Psoas muscle (tissue), 8 donors: ENCODE data around the gene LRRC71. TPM values are rescaled to one million over a fixed set of nuclear protein-coding genes. Genes with fewer than 3 reads are reported as not detected.

ENCODE experiments used
- ATAC-seq, 4 donors: fragments of 200-7000 bp; cut with Tn5 transposase; one replicate each; pipeline ENCODE4 v1.9.1; 2020; ENCODE audit warnings: moderate library complexity in 3 of 4, mild to moderate bottlenecking in 2 of 4
- DNase-seq, 2 donors: peaks; one replicate each; pipeline ENCODE4 v3.0.0-alpha.2; 2020
- H3K27ac ChIP-seq: fragments of 200-600 bp; one replicate; pipeline ENCODE4 v1.8.0; 2022
- H3K27me3 ChIP-seq, 3 donors: fragments of 200-600 bp in 1 of 3; one replicate each; pipeline versions ENCODE4 v1.6.1 to v1.8.0; 2013 to 2022; ENCODE audit warnings: low read length in 2 of 3, mild to moderate bottlenecking in 2 of 3, moderate library complexity in 1 of 3; ENCODE audit not compliant: insufficient read depth in 3 of 3
- H3K36me3 ChIP-seq, 2 donors: fragments of 200-600 bp in 1 of 2; one replicate each; pipeline versions ENCODE4 v1.6.1 to v1.8.0; 2013 to 2022; ENCODE audit warnings: low read depth in 1 of 2, mild to moderate bottlenecking in 1 of 2, moderate library complexity in 1 of 2; ENCODE audit not compliant: insufficient read depth in 1 of 2
- H3K4me1 ChIP-seq: fragments of 200-600 bp; one replicate; pipeline ENCODE4 v1.8.0; 2022
- H3K4me3 ChIP-seq: fragments of 200-600 bp; one replicate; pipeline ENCODE4 v1.8.0; 2022; ENCODE audit warnings: mild to moderate bottlenecking
- H3K9me3 ChIP-seq: fragments of 200-600 bp; one replicate; pipeline ENCODE4 v1.8.0; 2022
- CTCF ChIP-seq: fragments of 200-600 bp; IDR thresholded peaks from one replicate; pipeline ENCODE4 v1.8.0; 2022; ENCODE audit warnings: antibody characterized with exemption
- WGBS, 3 donors: extraction: QIAGEN DNeasy Blood & Tissue Kit; methylation state at CpG; one replicate each; pipeline versions ENCODE4 v1.1.6 to v1.1.7; 2013; 5-methylcytosine and 5-hydroxymethylcytosine counted together
- intact Hi-C, 2 donors: fragments of 100-400 bp; cut with DNase I; formaldehyde crosslinking; loops; one replicate each; pipeline versions ENCODE4 v1.11.0 to v1.14.2; 2022
- polyA plus RNA-seq, 3 donors: library from polyadenylated mRNA; stranded (reverse); fragments of 200-250 nt; gene quantifications; one replicate each; pipeline ENCODE4 v1.2.3, GENCODE V29; 2013
- total RNA-seq, 4 donors: library from RNA; stranded (reverse); fragmentation: NEBNext Ultra II Directional in 2 of 4; extraction: Animal tissue kit (Norgen Biotek cat#: 25700) in 2 of 4; gene quantifications; one replicate each; pipeline versions ENCODE4 v1.2.1 to v1.2.4, GENCODE V29; 2021 to 2023
- donor health status: healthy with polysubstance abuse.
- donor health status: DM: no; HTN: no; CAD: no; lungs with moderate emphysema.
- donor health status: Bipolar disorder and iron deficiency.
- donor health status: healthy.
- donor health status: DM: yes; HTN: yes; CAD: no.
- donor health status: DM: no; HTN: no; CAD: no.
- donor health status: DM: no; HTN: no; CAD: no.
- donor health status: DM: yes; HTN: yes; CAD: no.

Gene LRRC71
- total and polyA plus RNA-seq, 7 donors = 0.03 TPM; not detected in 5

- peaks cover 15 to 80% of the 10 kb centered on the region in 2 donors for H3K36me3 ChIP-seq
- H3K27me3 ChIP-seq = no peaks in the 10 kb centered on the region
- TF ChIP-seq CTCF = no peak
- H3K9me3 ChIP-seq = no peaks in the 10 kb centered on the region
- ATAC-seq (no peak), DNase-seq (no peak)
- no peak overlapping the region for H3K27ac ChIP-seq
- intact Hi-C loops = loop anchor here in 1 of 2 donors (10.0 kb wide), 1 partner anchor 84 kb away; no protein-coding TSS in a partner anchor
- WGBS, 3 donors = 17 to 23% (median 21%) methylated on average over 4 of the region's 4 CpGs
- no peaks in the 10 kb centered on the region for H3K4me1 ChIP-seq
- H3K4me3 ChIP-seq = no peak overlapping the region
These were observed 60.1 kb downstream of the LRRC71 start for GRCh38 chr1:156980551-156980950.

Other genes starting within 250 kb of the LRRC71 start
- gene NES, start 243.2 kb upstream of the LRRC71 start, total RNA-seq = 100 to 1,000 TPM in 1 of 4 donors, 10 to 100 TPM in 3; 40.5 to 581 (median 80.2) TPM
- gene NES, start 243.2 kb upstream of the LRRC71 start, polyA plus RNA-seq = 10 to 100 TPM; 12.3 to 23.8 (median 17.2) TPM
- gene CRABP2, start 215.0 kb upstream of the LRRC71 start, total RNA-seq = 1 to 10 TPM in 2 of 4 donors, under 1 TPM in 1, not detected in 1; 0.71 to 1.7 (median 1.6) TPM
- under 1 TPM; 0.13 to 0.57 (median 0.53) TPM for gene CRABP2, start 215.0 kb upstream of the LRRC71 start, polyA plus RNA-seq
- 10 to 100 TPM; 18.5 to 32.1 (median 28.5) TPM for gene METTL25B, start 192.2 kb upstream of the LRRC71 start, total RNA-seq
- 10 to 100 TPM; 22.1 to 31.5 (median 27.0) TPM for gene METTL25B, start 192.2 kb upstream of the LRRC71 start, polyA plus RNA-seq
- gene ISG20L2, start 191.9 kb upstream of the LRRC71 start, total RNA-seq = 10 to 100 TPM in 3 of 4 donors, 1 to 10 TPM in 1; 7.4 to 19.8 (median 16.5) TPM
- 10 to 100 TPM in 2 of 3 donors, 1 to 10 TPM in 1; 7.6 to 20.4 (median 20.2) TPM for gene ISG20L2, start 191.9 kb upstream of the LRRC71 start, polyA plus RNA-seq
- 100 to 1,000 TPM in 2 of 4 donors, 10 to 100 TPM in 2; 86.1 to 137 (median 99.8) TPM for gene MRPL24, start 179.5 kb upstream of the LRRC71 start, total RNA-seq
- gene MRPL24, start 179.5 kb upstream of the LRRC71 start, polyA plus RNA-seq = 100 to 1,000 TPM; 140 to 174 (median 146) TPM
- 100 to 1,000 TPM; 164 to 240 (median 208) TPM for gene HDGF, start 169.0 kb upstream of the LRRC71 start, total RNA-seq
- 100 to 1,000 TPM; 161 to 367 (median 163) TPM for gene HDGF, start 169.0 kb upstream of the LRRC71 start, polyA plus RNA-seq
- gene PRCC, start 153.1 kb upstream of the LRRC71 start, total RNA-seq = 10 to 100 TPM; 43.7 to 69.3 (median 64.0) TPM
- 100 to 1,000 TPM in 1 of 3 donors, 10 to 100 TPM in 2; 46.8 to 107 (median 72.0) TPM for gene PRCC, start 153.1 kb upstream of the LRRC71 start, polyA plus RNA-seq
- under 1 TPM; 0.37 to 0.82 (median 0.60) TPM for gene SH2D2A, start 103.8 kb upstream of the LRRC71 start, total RNA-seq
- under 1 TPM in 2 of 3 donors, not detected in 1; 0.25 to 0.26 TPM for gene SH2D2A, start 103.8 kb upstream of the LRRC71 start, polyA plus RNA-seq
- gene INSRR, start 61.5 kb upstream of the LRRC71 start, total RNA-seq = under 1 TPM in 1 of 4 donors, not detected in 3; 0.07 TPM
- under 1 TPM in 1 of 3 donors, not detected in 2; under 0.01 TPM for gene INSRR, start 61.5 kb upstream of the LRRC71 start, polyA plus RNA-seq
- gene NTRK1, start 59.8 kb upstream of the LRRC71 start, total RNA-seq = under 1 TPM; 0.16 to 0.92 (median 0.44) TPM
- under 1 TPM; 0.07 to 0.65 (median 0.58) TPM for gene NTRK1, start 59.8 kb upstream of the LRRC71 start, polyA plus RNA-seq
- gene PEAR1, start 26.9 kb upstream of the LRRC71 start, total RNA-seq = 1 to 10 TPM; 3.8 to 7.3 (median 4.1) TPM
- 1 to 10 TPM; 2.1 to 4.6 (median 2.6) TPM for gene PEAR1, start 26.9 kb upstream of the LRRC71 start, polyA plus RNA-seq
- gene ARHGEF11, start 125.1 kb downstream of the LRRC71 start, total RNA-seq = 10 to 100 TPM; 19.9 to 22.8 (median 20.9) TPM
- gene ARHGEF11, start 125.1 kb downstream of the LRRC71 start, polyA plus RNA-seq = 10 to 100 TPM in 1 of 3 donors, 1 to 10 TPM in 2; 7.0 to 18.8 (median 8.6) TPM
- gene ETV3L, start 179.2 kb downstream of the LRRC71 start, total RNA-seq = not detected
- not detected for gene ETV3L, start 179.2 kb downstream of the LRRC71 start, polyA plus RNA-seq
- 10 to 100 TPM; 16.3 to 22.7 (median 19.3) TPM for gene ETV3, start 217.8 kb downstream of the LRRC71 start, total RNA-seq
- 10 to 100 TPM in 1 of 3 donors, 1 to 10 TPM in 2; 5.5 to 16.0 (median 9.4) TPM for gene ETV3, start 217.8 kb downstream of the LRRC71 start, polyA plus RNA-seq